Transverse colon (tissue), 4 donors: ENCODE data around the gene ARMH2. TPM values are rescaled to one million over a fixed set of nuclear protein-coding genes. Genes with fewer than 3 reads are reported as not detected.

ENCODE experiments used
- DNase-seq: peaks from one replicate; pipeline ENCODE4 v3.0.0-alpha.2; 2019
- H3K27ac ChIP-seq, 4 donors: fragments of 200-600 bp; sonication (generic); 2 replicates each; pipeline ENCODE4 v1.5.1; 2016 to 2018; ENCODE audit warnings: inconsistent platforms in 4 of 4
- H3K27me3 ChIP-seq: fragments of 200-600 bp; sonication (generic); 2 replicates; pipeline ENCODE4 v1.5.1; 2017; ENCODE audit warnings: inconsistent platforms
- H3K36me3 ChIP-seq, 4 donors: fragments of 200-600 bp; sonication (generic); 2 replicates each; pipeline ENCODE4 v1.5.1; 2017 to 2019; ENCODE audit warnings: inconsistent platforms in 4 of 4
- H3K4me1 ChIP-seq, 4 donors: fragments of 200-600 bp; sonication (generic); 2 replicates each; pipeline ENCODE4 v1.5.1; 2017 to 2020; ENCODE audit warnings: inconsistent platforms in 4 of 4
- H3K4me3 ChIP-seq, 4 donors: fragments of 200-600 bp; sonication (generic); 1 replicate in 1 of 4; 2 replicates in 3 of 4; pipeline versions ENCODE4 v1.5.1 to v1.6.1; 2017 to 2019; ENCODE audit warnings: inconsistent platforms in 4 of 4
- H3K9me3 ChIP-seq, 2 donors: fragments of 200-600 bp; sonication (generic); 2 replicates each; pipeline ENCODE4 v1.5.1; 2017 to 2019; ENCODE audit warnings: inconsistent platforms in 2 of 2
- EP300 ChIP-seq: sonication (generic); formaldehyde crosslinking; IDR thresholded peaks from one replicate; pipeline ENCODE4 v1.6.1; 2017; ENCODE audit warnings: antibody characterized with exemption, low read depth
- POLR2A ChIP-seq: fragments of 450-650 bp; IDR thresholded peaks from one replicate; pipeline ENCODE4 v1.6.1; 2016; ENCODE audit warnings: antibody characterized with exemption, mild to moderate bottlenecking, moderate library complexity
- POLR2AphosphoS5 ChIP-seq, 3 donors: sonication (generic); formaldehyde crosslinking; IDR thresholded peaks; one replicate each; pipeline ENCODE4 v1.6.1; 2016; ENCODE audit warnings: antibody characterized with exemption in 3 of 3
- WGBS, 2 donors: methylation state at CpG; one replicate each; pipeline ENCODE4 v1.1.5; 2018; ENCODE audit warnings: low coverage in 1 of 2; 5-methylcytosine and 5-hydroxymethylcytosine counted together
- in situ Hi-C, 4 donors: fragments of 200-750 bp; cut with MboI; loops; one replicate each; pipeline versions ENCODE4 v1.15.0 to v1.15.1; 2017; ENCODE audit warnings: low sequenced_read_pairs in 3 of 4, low pct_ligation_motif_present in 1 of 4, low pct_unique_long_range_greater_than_20kb in 1 of 4
- intact Hi-C: fragments of 100-400 bp; cut with DNase I; formaldehyde crosslinking; loops from one replicate; pipeline ENCODE4 v1.15.1; 2023; ENCODE audit warnings: low total_unique reads
- total RNA-seq, 4 donors: library from RNA; depleted of rRNA; stranded (reverse); fragments of >200 nt; gene quantifications; one replicate each; pipeline ENCODE4 v1.1.0, GENCODE V29; 2016
- TF ChIP-seq, protein P1 (sequence below), 5 experiments: fragments of 200-600 bp in 3 of 5; fragments of 450-650 bp in 2 of 5; sonication (generic) in 3 of 5; IDR thresholded peaks; 1 replicate in 2 of 5; 2 replicates in 3 of 5; pipeline ENCODE4 v1.5.1; 2016 to 2017; ENCODE audit warnings: antibody characterized with exemption in 5 of 5, inconsistent platforms in 3 of 5, mild to moderate bottlenecking in 2 of 5, moderate library complexity in 1 of 5

ARMH2 gene
- total RNA-seq, 4 donors from 2014 or later: not detected

DNA sequence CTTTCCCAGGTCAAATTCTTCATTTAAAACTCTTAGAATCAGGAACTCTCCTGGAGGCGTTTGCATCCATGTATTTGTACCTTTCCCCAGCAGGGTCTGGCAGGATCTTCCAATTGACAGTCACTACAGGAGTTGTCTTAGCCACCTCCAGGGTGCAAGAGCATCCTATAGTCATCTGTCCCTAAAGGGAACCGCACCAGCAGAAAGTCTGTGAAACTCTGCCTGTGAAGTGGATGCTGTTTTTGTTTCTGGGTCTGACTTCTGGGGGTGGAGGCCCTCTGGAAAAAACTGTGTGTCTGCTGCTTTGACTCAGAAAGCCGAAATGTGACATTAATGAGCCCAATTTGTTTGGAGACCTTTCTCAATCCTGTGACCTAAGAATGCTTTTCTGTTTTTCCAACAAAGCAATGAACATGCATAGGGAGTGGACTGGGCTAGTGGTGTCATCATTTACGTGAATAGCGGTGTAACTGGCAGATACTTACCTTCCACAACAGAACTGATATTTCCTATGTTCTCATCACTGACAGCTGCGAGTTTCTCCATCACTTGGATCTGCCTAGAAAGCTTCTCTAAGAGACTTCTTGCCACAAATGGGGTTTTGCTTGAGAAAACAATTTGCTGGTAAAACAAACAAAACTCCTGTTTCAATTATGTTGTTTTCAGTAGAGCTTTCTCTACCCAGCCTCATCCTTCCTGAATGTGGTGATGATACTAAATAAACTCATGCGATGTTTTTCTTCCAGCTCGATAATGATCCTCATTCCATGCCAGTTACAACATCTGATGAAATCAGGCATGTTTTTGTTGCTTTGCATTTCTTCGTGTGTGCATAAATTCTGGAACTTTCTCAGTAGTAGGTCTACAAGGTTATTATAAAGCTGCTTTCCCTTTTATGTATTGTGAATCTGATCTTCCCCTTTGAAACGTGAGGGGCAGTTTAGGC is 33.3 kb upstream of the ARMH2 start:
- no peak for DNase-seq
- Histone ChIP-seq H3K27me3 (no peaks in the 10 kb centered on the region), H3K4me1 (no peaks in the 10 kb centered on the region), H3K9me3 (no peaks in the 10 kb centered on the region), H3K27ac (no peak overlapping the region), H3K4me3 (no peak overlapping the region), H3K36me3 (no peaks in the 10 kb centered on the region)
- TF ChIP-seq, protein P1, sequence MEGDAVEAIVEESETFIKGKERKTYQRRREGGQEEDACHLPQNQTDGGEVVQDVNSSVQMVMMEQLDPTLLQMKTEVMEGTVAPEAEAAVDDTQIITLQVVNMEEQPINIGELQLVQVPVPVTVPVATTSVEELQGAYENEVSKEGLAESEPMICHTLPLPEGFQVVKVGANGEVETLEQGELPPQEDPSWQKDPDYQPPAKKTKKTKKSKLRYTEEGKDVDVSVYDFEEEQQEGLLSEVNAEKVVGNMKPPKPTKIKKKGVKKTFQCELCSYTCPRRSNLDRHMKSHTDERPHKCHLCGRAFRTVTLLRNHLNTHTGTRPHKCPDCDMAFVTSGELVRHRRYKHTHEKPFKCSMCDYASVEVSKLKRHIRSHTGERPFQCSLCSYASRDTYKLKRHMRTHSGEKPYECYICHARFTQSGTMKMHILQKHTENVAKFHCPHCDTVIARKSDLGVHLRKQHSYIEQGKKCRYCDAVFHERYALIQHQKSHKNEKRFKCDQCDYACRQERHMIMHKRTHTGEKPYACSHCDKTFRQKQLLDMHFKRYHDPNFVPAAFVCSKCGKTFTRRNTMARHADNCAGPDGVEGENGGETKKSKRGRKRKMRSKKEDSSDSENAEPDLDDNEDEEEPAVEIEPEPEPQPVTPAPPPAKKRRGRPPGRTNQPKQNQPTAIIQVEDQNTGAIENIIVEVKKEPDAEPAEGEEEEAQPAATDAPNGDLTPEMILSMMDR (IDR thresholded peaks at IDR 0.05): no peak
- TF ChIP-seq POLR2A: no peak
- no peak for TF ChIP-seq POLR2AphosphoS5 (IDR thresholded peaks at IDR 0.05)
- no peak for TF ChIP-seq EP300
- in situ Hi-C loops: no loop called here
- intact Hi-C loops: no loop called here
- 72 to 75% methylated on average over 8 to 10 of the region's 10 CpGs for WGBS, 2 donors

DNA sequence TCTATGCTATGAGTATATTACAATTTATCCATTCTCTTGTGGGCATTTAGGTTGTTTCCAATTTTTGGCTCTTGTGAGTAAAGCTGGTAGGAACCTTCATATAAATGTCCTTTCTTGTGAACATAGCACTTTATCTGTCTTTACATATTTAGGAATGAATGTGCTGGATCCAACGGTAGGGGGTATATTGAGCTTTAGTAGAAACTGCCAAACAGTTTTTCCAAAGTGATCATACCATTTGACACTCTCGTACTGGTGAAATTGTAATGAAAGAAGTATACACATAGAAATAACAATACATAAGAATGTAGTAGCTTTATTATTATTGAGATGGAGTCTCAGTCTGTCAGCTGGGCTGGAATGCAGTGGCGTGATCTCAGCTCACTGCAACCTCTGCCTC is 30.9 kb upstream of the ARMH2 start:
- Histone ChIP-seq H3K27ac (no peak overlapping the region), H3K27me3 (no peaks in the 10 kb centered on the region), H3K4me3 (no peak overlapping the region), H3K9me3 (no peaks in the 10 kb centered on the region), H3K4me1 (no peaks in the 10 kb centered on the region), H3K36me3 (no peaks in the 10 kb centered on the region)
- in situ Hi-C loops: no loop called here
- no peak for DNase-seq
- intact Hi-C loops: no loop called here
- WGBS, 2 donors: 73 to 94% methylated on average over 2 to 3 of the region's 3 CpGs
- TF ChIP-seq, protein P1 (IDR thresholded peaks at IDR 0.05): no peak
- TF ChIP-seq POLR2AphosphoS5 (IDR thresholded peaks at IDR 0.05): no peak
- no peak for TF ChIP-seq POLR2A
- no peak for TF ChIP-seq EP300

DNA sequence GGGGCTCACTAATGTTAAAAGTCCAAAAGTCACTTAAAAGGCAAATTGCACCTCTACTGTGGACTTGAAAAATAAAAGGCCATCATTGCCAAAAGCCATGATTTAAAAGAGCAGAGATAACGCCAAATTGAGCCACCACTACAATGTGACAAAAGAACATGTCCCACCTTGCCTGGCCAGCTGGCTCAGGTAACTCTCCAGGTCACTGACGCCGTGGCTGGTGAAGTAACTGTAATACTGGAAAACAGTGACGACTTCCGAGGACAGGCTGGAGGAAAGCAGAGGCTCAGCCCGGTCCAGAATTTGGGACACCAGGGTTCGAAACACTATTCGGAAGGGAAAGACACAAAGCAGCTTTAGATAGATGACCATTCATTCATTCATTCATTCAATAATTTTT is 29.3 kb upstream of the ARMH2 start:
- intact Hi-C loops (no loop called here), in situ Hi-C loops (no loop called here)
- TF ChIP-seq EP300 (no peak), POLR2A (no peak), POLR2AphosphoS5 (IDR thresholded peaks at IDR 0.05) (no peak)
- TF ChIP-seq, protein P1 (IDR thresholded peaks at IDR 0.05): no peak
- Histone ChIP-seq H3K4me1 (no peaks in the 10 kb centered on the region), H3K27ac (no peak overlapping the region), H3K36me3 (no peaks in the 10 kb centered on the region), H3K27me3 (no peaks in the 10 kb centered on the region), H3K4me3 (no peak overlapping the region), H3K9me3 (no peaks in the 10 kb centered on the region)
- WGBS, 2 donors: 88 to 97% methylated on average over 6 to 8 of the region's 8 CpGs
- DNase-seq: no peak

DNA sequence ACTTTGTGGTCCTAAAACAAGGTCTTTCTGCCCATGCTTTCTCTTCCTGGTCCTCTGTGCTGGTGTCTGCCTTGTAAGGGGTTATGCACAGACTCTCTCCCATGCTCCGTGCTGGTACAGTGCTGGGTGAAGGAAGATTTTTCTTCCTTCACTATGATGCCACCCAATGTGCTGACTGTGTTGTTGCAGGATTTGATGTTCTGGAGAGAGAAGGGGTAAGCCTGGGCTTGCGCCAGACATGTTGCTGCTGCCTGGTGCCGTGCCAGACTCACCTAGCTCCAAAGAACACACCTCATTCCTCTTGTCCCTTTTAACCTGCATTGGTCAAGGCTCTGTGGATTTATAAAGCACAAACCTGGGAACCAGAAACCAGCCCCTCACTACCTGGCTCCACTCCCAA is 28.4 kb upstream of the ARMH2 start:
- intact Hi-C loops: no loop called here
- 25 to 66% methylated on average over 1 to 3 of the region's 3 CpGs for WGBS, 2 donors
- in situ Hi-C loops: no loop called here
- no peak overlapping the region for H3K27ac ChIP-seq
- no peak for DNase-seq
- H3K9me3 ChIP-seq: no peaks in the 10 kb centered on the region
- TF ChIP-seq POLR2A (no peak), EP300 (no peak), POLR2AphosphoS5 (IDR thresholded peaks at IDR 0.05) (no peak)
- TF ChIP-seq, protein P1 (IDR thresholded peaks at IDR 0.05): no peak
- H3K4me3 ChIP-seq: no peak overlapping the region
- H3K4me1 ChIP-seq: no peaks in the 10 kb centered on the region
- no peaks in the 10 kb centered on the region for H3K36me3 ChIP-seq
- H3K27me3 ChIP-seq: no peaks in the 10 kb centered on the region
